ENCODE measurements around the gene PROZ. TPM values are rescaled to one million over a fixed set of nuclear protein-coding genes. Genes with fewer than 3 reads are reported as not detected.

PROZ gene
- total RNA-seq, 1 experiment from 2014 or later, result not detected

- Histone ChIP-seq H3K9ac (ENCODE audit: extremely low read depth, insufficient read length, low read length) (no peak overlapping the region), H3K23me2 (ENCODE audit: insufficient read length, low read depth, low read length, poor library complexity, severe bottlenecking) (no peaks in the 10 kb centered on the region), H3K79me2 (ENCODE audit: insufficient read depth, low read length) (no peaks in the 10 kb centered on the region), H2BK120ac (ENCODE audit: low read depth, low read length, poor library complexity, severe bottlenecking) (no peak overlapping the region), H3K4me2 (ENCODE audit: insufficient read depth, insufficient read length, low read length) (no peak overlapping the region), H2AK5ac (ENCODE audit: insufficient read length, low read length) (no peak overlapping the region), H3K79me1 (ENCODE audit: insufficient read depth, low read depth, low read length, poor library complexity, severe bottlenecking) (no peaks in the 10 kb centered on the region), H3K23ac (ENCODE audit: insufficient read length, low read depth, low read length) (no peak overlapping the region), H3K4me1 (ENCODE audit: insufficient read depth, low read length) (no peaks in the 10 kb centered on the region), H2AFZ (ENCODE audit: low read length) (no peak overlapping the region), H2BK15ac (ENCODE audit: low read depth, low read length) (no peak overlapping the region), H4K5ac (ENCODE audit: insufficient read length, low read depth, low read length) (no peak overlapping the region), H3K14ac (ENCODE audit: insufficient read depth, low read length) (no peak overlapping the region), H3K4ac (ENCODE audit: low read depth, low read length) (no peak overlapping the region), H3K9me3 (ENCODE audit: control insufficient read depth, low read depth, low read length) (no peaks in the 10 kb centered on the region), H4K91ac (ENCODE audit: insufficient read length, low read depth, low read length) (no peak overlapping the region), H3K18ac (ENCODE audit: insufficient read length, low read depth, low read length) (no peak overlapping the region), H3K27ac (ENCODE audit: insufficient read length, low read depth, low read length) (no peak overlapping the region), H3K27me3 (ENCODE audit: insufficient read depth, low read length) (no peaks in the 10 kb centered on the region), H3K56ac (ENCODE audit: insufficient read length, low read depth, low read length) (no peak overlapping the region), H2BK12ac (ENCODE audit: insufficient read length, low read depth, low read length) (no peak overlapping the region), H2BK20ac (ENCODE audit: low read depth, low read length, poor library complexity, severe bottlenecking) (no peak overlapping the region), H4K8ac (replicated peaks; ENCODE audit: insufficient read length, low read depth, low read length) (no peak overlapping the region), H3T11ph (ENCODE audit: low read length) (no peak overlapping the region), H4K20me1 (ENCODE audit: control insufficient read depth, insufficient read depth, insufficient read length) (no peaks in the 10 kb centered on the region), H2BK5ac (ENCODE audit: insufficient read length, low read length) (no peak overlapping the region)
- Mint-ChIP-seq H3K4me3 (no peak overlapping the region), H3K27ac (no peak overlapping the region), H3K4me1 (peaks cover 0 to 7% of the 10 kb centered on the region in 2 experiments; a peak in 3 of 4 replicates), H3K36me3 (ENCODE audit: insufficient read depth in 1 of 3, low read depth in 3 of 3) (no peaks in the 10 kb centered on the region), H3K9me3 (no peaks in the 10 kb centered on the region), H3K27me3 (ENCODE audit: low read depth) (peaks cover 3% of the 10 kb centered on the region; the same call in 1 of the 2 replicates)
- TF ChIP-seq CTCF (conservative IDR thresholded peaks at IDR 0.05), result no peak
- DNase-seq, result no peak
- WGBS (ENCODE audit: extremely low coverage, insufficient read length, low lambda C conversion rate), result no CpG with 5 or more reads among the region's 12 CpGs
Observed at GRCh38 chr13:113144255-113144629, 14.2 kb upstream of the PROZ start.

Data from H9 (cell line).